GM21390 (cell line): ENCODE data around the gene MORN2.
A peak's percentile ranks its signal among the peaks of the same experiment; 100 is the strongest.

Experiments
- ATAC-seq: cut with Tn5 transposase; IDR thresholded peaks from one replicate; pipeline ENCODE4 v1.9.1; 2021; ENCODE audit not compliant: unreplicated experiment

MORN2 gene

GRCh38 chr2:38889045-38889444 lies 13.3 kb downstream of the MORN2 start:
- no peak for ATAC-seq

GRCh38 chr2:38889575-38889974 lies 13.8 kb downstream of the MORN2 start, which contains the start of gene ARHGEF33:
Gene ARHGEF33, plus strand, starts transcription at chr2:38889875. Its CDS starts 29,573 bp downstream, at chr2:38919448.
- no peak for ATAC-seq

- ATAC-seq: no peak
Observed at GRCh38 chr2:38892819-38893218, 17.0 kb downstream of the MORN2 start.

GRCh38 chr2:38898256-38898655 lies 22.5 kb downstream of the MORN2 start:
- no peak for ATAC-seq

GRCh38 chr2:38900726-38901125 lies 24.9 kb downstream of the MORN2 start:
- ATAC-seq: no peak

- no peak for ATAC-seq
Observed at GRCh38 chr2:38905251-38905650, 29.5 kb downstream of the MORN2 start.

- ATAC-seq: no peak
Observed at GRCh38 chr2:38907242-38907641, 31.5 kb downstream of the MORN2 start.

GRCh38 chr2:38907743-38908562 lies 32.2 kb downstream of the MORN2 start:
- ATAC-seq: peak; percentile 95

- ATAC-seq: no peak
Observed at GRCh38 chr2:38909872-38910271, 34.1 kb downstream of the MORN2 start.

- no peak for ATAC-seq
Observed at GRCh38 chr2:38911191-38911590, 35.4 kb downstream of the MORN2 start.

GRCh38 chr2:38912619-38913018 lies 36.8 kb downstream of the MORN2 start:
- ATAC-seq: no peak

GRCh38 chr2:38922389-38922788 lies 46.6 kb downstream of the MORN2 start:
- no peak for ATAC-seq

- no peak for ATAC-seq
Observed at GRCh38 chr2:38922902-38923301, 47.1 kb downstream of the MORN2 start.

GRCh38 chr2:38925982-38926381 lies 50.2 kb downstream of the MORN2 start:
- no peak for ATAC-seq

GRCh38 chr2:38930600-38930999 lies 54.8 kb downstream of the MORN2 start:
- ATAC-seq: no peak
